ENCODE results near the gene RPL31.

- no peak for TF ChIP-seq CTCF (IDR thresholded peaks at IDR 0.05)
- TF ChIP-seq POLR2A (IDR thresholded peaks at IDR 0.05), result no peak
These were observed 46.7 kb downstream of the RPL31 start for GRCh38 chr2:101048756-101049155.
